ENCODE data around the gene FBXL7. TPM values are rescaled to one million over a fixed set of nuclear protein-coding genes. Genes with fewer than 3 reads are reported as not detected.

Gene FBXL7
- total and polyA plus RNA-seq, 8 donors: 0.35 to 2.4 (median 1.2) TPM

DNA sequence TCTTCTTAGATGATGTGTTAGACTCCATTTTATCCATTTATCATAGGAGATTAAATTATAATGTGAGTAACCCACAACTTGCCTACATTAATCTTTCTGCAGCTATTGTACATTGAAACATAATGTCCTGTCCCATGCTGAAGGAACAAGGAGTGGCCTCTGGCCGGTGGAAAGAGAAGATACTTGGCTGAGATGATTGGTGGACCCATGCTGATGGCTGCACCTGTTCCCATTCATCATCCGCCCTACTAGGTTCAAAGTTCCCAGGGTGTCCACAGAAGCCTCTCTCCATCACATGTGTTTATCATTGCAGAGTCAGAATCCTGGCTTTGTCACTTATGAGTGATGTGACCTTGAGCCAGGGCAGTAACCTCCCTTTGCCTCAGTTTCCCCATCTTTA is 24.7 kb downstream of the FBXL7 start:
- H3K4me3 ChIP-seq: no peak overlapping the region
- no peaks in the 10 kb centered on the region for H3K27me3 ChIP-seq
- 56 to 69% methylated on average over 2 of the region's 2 CpGs for WGBS, 2 donors
- no peaks in the 10 kb centered on the region for H3K36me3 ChIP-seq
- no peaks in the 10 kb centered on the region for H3K9me3 ChIP-seq
- DNase-seq (no peak), ATAC-seq (no peak), FAIRE-seq (no peak)
- H3K27ac ChIP-seq: no peak overlapping the region
- intact Hi-C loops (cut with DNase I): no loop called here
- no peak for TF ChIP-seq CTCF (IDR thresholded peaks at IDR 0.05)
- no peaks in the 10 kb centered on the region for H3K4me1 ChIP-seq

GRCh38 chr5:15525703-15526275 is 25.8 kb downstream of the FBXL7 start:
- 65 to 70% methylated on average over 3 of the region's 3 CpGs for WGBS, 2 donors
- Histone ChIP-seq H3K9me3 (no peaks in the 10 kb centered on the region), H3K4me3 (no peak overlapping the region), H3K36me3 (no peaks in the 10 kb centered on the region), H3K27ac (no peak overlapping the region), H3K27me3 (no peaks in the 10 kb centered on the region), H3K4me1 (no peaks in the 10 kb centered on the region)
- intact Hi-C loops (cut with DNase I): no loop called here
- no peak for DNase-seq
- no peak for TF ChIP-seq CTCF (IDR thresholded peaks at IDR 0.05)
- no peak for ATAC-seq
- no peak for FAIRE-seq

DNA sequence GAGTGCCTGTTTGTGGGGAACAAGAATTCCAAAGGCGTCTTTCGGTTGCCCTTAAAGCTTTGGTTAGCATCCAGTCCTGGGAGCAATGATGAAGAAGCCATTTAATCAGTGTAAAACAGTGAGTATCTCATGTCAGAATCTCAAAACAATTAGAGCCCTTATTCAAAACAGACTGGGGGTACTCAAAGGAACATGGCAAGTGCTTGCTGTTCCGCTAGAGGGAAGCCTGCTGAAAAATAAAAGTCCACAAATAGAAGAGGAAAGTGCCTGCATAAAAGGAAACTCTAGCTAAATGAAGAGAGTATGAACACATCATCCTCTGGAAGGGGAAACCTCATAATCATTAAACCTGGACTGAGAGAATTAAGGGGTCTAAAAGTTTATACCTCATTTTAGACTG is 26.4 kb downstream of the FBXL7 start:
- H3K36me3 ChIP-seq: no peaks in the 10 kb centered on the region
- ATAC-seq: no peak
- H3K9me3 ChIP-seq: no peaks in the 10 kb centered on the region
- H3K4me3 ChIP-seq: no peak overlapping the region
- no peaks in the 10 kb centered on the region for H3K4me1 ChIP-seq
- intact Hi-C loops (cut with DNase I): no loop called here
- H3K27me3 ChIP-seq: no peaks in the 10 kb centered on the region
- no peak for DNase-seq
- WGBS, 2 donors: 65 to 68% methylated on average over 3 of the region's 3 CpGs
- no peak for TF ChIP-seq CTCF (IDR thresholded peaks at IDR 0.05)
- H3K27ac ChIP-seq: no peak overlapping the region
- no peak for FAIRE-seq

DNA sequence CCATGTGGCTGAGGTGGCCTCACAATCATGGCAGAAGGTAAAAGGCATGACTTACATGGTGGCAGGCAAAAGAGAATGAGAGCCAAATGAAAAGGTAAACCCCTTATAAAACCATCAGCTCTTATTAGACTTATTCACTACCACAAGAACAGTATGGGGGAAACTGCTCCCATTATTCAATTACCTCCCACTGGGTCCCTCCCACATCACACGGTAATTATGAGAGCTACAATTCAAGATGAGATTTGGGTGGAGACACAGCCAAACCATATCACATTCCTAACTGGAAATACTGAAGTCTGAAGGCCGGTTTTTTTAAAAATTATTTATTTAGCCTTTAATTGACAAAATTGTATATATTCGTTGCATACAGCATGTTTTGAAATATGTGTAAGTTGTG is 28.5 kb downstream of the FBXL7 start:
- no peak for TF ChIP-seq CTCF (IDR thresholded peaks at IDR 0.05)
- no peak for FAIRE-seq
- intact Hi-C loops (cut with DNase I): no loop called here
- DNase-seq: no peak
- WGBS, 2 donors: 65 to 81% methylated on average over 3 of the region's 3 CpGs
- Histone ChIP-seq H3K27ac (no peak overlapping the region), H3K4me3 (no peak overlapping the region), H3K9me3 (no peaks in the 10 kb centered on the region), H3K4me1 (no peaks in the 10 kb centered on the region), H3K36me3 (no peaks in the 10 kb centered on the region), H3K27me3 (no peaks in the 10 kb centered on the region)
- ATAC-seq: no peak

DNA sequence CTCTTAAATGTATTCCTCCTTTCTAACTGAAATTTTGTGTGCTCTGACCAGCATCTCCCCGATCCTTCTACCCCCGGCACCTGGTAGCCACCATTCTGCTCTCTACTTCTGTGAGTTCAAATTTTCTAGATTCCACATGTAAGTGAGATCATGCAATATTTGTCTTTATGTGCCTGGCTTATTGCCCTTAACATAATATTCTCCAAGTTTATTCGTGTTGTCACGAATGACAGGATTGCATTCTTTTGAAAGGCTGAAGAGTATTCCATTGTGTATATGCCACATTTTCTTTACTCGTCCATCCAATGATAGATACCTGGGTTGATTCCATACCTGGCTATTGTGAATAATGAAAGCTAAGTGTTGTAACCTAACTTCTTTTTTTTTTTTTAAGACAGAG is 29.0 kb downstream of the FBXL7 start:
- no peak for FAIRE-seq
- no peak for ATAC-seq
- intact Hi-C loops (cut with DNase I): no loop called here
- no peak for DNase-seq
- Histone ChIP-seq H3K4me1 (no peaks in the 10 kb centered on the region), H3K36me3 (no peaks in the 10 kb centered on the region), H3K27ac (no peak overlapping the region), H3K9me3 (no peaks in the 10 kb centered on the region), H3K4me3 (no peak overlapping the region), H3K27me3 (no peaks in the 10 kb centered on the region)
- 58 to 79% methylated on average over 5 of the region's 5 CpGs for WGBS, 2 donors
- no peak for TF ChIP-seq CTCF (IDR thresholded peaks at IDR 0.05)
